Neural progenitor cell (in vitro differentiated cells): Measurements from ENCODE around the gene TINCR.

ENCODE experiments used
- CTCF ChIP-seq: fragments of 200-600 bp; sonication (generic); IDR thresholded peaks from 2 replicates; pipeline ENCODE4 v1.5.1; 2017; ENCODE audit warnings: antibody characterized with exemption, mild to moderate bottlenecking
- EZH2 ChIP-seq: fragments of 200-600 bp; sonication (generic); IDR thresholded peaks from 2 replicates; pipeline ENCODE4 v1.6.1; 2017; ENCODE audit warnings: antibody characterized with exemption, mild to moderate bottlenecking, moderate library complexity
- EZH2phosphoT487 ChIP-seq: fragments of 200-600 bp; sonication (generic); IDR thresholded peaks from 2 replicates; pipeline ENCODE4 v1.6.1; 2017; ENCODE audit warnings: antibody characterized with exemption

GRCh38 chr19:5579286-5579685 is 11.5 kb upstream of the TINCR start:
- TF ChIP-seq CTCF (no peak), EZH2 (no peak), EZH2phosphoT487 (no peak)
